OCI-M1 (cell line): Measurements from ENCODE around the gene ARID1B.
A peak's percentile ranks its signal among the peaks of the same experiment; 100 is the strongest.
"Not testable (repeated sequence)": the region's sequence is repeated elsewhere in the genome, so short reads cannot be mapped to it uniquely, and the experiment has no call there.

Experiments used
- DNase-seq: peaks from one replicate; lab custom pipeline; 2025; lab: John Stamatoyannopoulos, UW

Gene ARID1B

GRCh38 chr6:156963712-156964700 is 186.8 kb downstream of the ARID1B start:
- DNase-seq = peak; percentile 78

GRCh38 chr6:156967852-156968251 is 190.7 kb downstream of the ARID1B start:
- no peak for DNase-seq

GRCh38 chr6:156969233-156969632 is 192.1 kb downstream of the ARID1B start:
- no peak for DNase-seq

- no peak for DNase-seq
Observed at GRCh38 chr6:156970595-156971112, 193.5 kb downstream of the ARID1B start.

- no peak for DNase-seq
Observed at GRCh38 chr6:156971153-156971885, 194.1 kb downstream of the ARID1B start.

- DNase-seq = no peak
Observed at GRCh38 chr6:156972145-156972544, 195.0 kb downstream of the ARID1B start.

GRCh38 chr6:156974830-156975261 is 197.7 kb downstream of the ARID1B start:
- DNase-seq = no peak

GRCh38 chr6:156975414-156975813 is 198.2 kb downstream of the ARID1B start:
- DNase-seq = no peak

- DNase-seq = no peak
Observed at GRCh38 chr6:156976216-156977127, 199.3 kb downstream of the ARID1B start.

- no peak for DNase-seq
Observed at GRCh38 chr6:156977527-156978291, 200.5 kb downstream of the ARID1B start.

- no peak for DNase-seq
Observed at GRCh38 chr6:156978948-156979347, 201.8 kb downstream of the ARID1B start.

- DNase-seq = no peak
Observed at GRCh38 chr6:156980515-156980914, 203.3 kb downstream of the ARID1B start.

GRCh38 chr6:156980948-156981347 is 203.8 kb downstream of the ARID1B start:
- no peak for DNase-seq

- no peak for DNase-seq
Observed at GRCh38 chr6:156982168-156982567, 205.0 kb downstream of the ARID1B start.

GRCh38 chr6:156982864-156983263 is 205.7 kb downstream of the ARID1B start:
- not testable (repeated sequence) for DNase-seq

GRCh38 chr6:156984178-156984738 is 207.1 kb downstream of the ARID1B start:
- DNase-seq = peak; percentile 15

- no peak for DNase-seq
Observed at GRCh38 chr6:156985309-156985708, 208.1 kb downstream of the ARID1B start.

- peak; percentile 46 for DNase-seq
Observed at GRCh38 chr6:156988276-156989158, 211.3 kb downstream of the ARID1B start.

GRCh38 chr6:156989159-156989806 is 212.1 kb downstream of the ARID1B start:
- DNase-seq = no peak
